HepG2 (cell line): ENCODE measurements around the gene ORC2. TPM values are rescaled to one million over a fixed set of nuclear protein-coding genes. Genes with fewer than 3 reads are reported as not detected.

Experiments used
- ARNT2 ChIP-seq: sonication (generic); formaldehyde crosslinking; IDR thresholded peaks from 2 replicates; pipeline ENCODE4 v1.8.0; 2022; ENCODE audit warnings: mild to moderate bottlenecking, low read depth, missing genetic modification reagents, moderate library complexity
- ATM ChIP-seq: fragments of 450-650 bp; IDR thresholded peaks from 2 replicates; pipeline ENCODE4 v1.7.1; 2017; ENCODE audit warnings: mild to moderate bottlenecking, borderline replicate concordance
- CEBPG ChIP-seq: IDR thresholded peaks from 2 replicates; pipeline ENCODE4 v1.6.1; 2016
- CERS6 ChIP-seq: sonication (generic); formaldehyde crosslinking; IDR thresholded peaks from 2 replicates; pipeline ENCODE4 v1.5.0; 2020; ENCODE audit warnings: missing genetic modification reagents
- CREB1 ChIP-seq, 2 experiments: fragments of 450-650 bp in 1 of 2; IDR thresholded peaks; 2 replicates each; pipeline ENCODE4 v1.6.1; 2016 to 2017; ENCODE audit warnings: control low read depth in 1 of 2, mild to moderate bottlenecking in 1 of 2, missing compliant biosample characterization in 1 of 2, missing genetic modification characterization in 1 of 2
- ELF1 ChIP-seq: sonication (generic); formaldehyde crosslinking; IDR thresholded peaks from 2 replicates; pipeline ENCODE4 v1.4.0; 2020; ENCODE audit warnings: missing genetic modification reagents
- GABPA ChIP-seq, 2 experiments: IDR thresholded peaks; 2 replicates each; pipeline ENCODE4 v1.6.1; 2011 to 2016; ENCODE audit warnings: low read depth in 2 of 2, low read length in 1 of 2, missing biosample characterization in 1 of 2, missing genetic modification characterization in 1 of 2
- GATAD2A ChIP-seq: IDR thresholded peaks from 2 replicates; pipeline ENCODE4 v1.6.1; 2016
- MAFK ChIP-seq, 2 experiments: IDR thresholded peaks in 1 of 2; conservative IDR thresholded peaks in 1 of 2; 2 replicates each; pipeline ENCODE4 v1.6.1; 2011; ENCODE audit warnings: improper control_type of control experiment in 2 of 2, low read length in 2 of 2
- MIER3 ChIP-seq: IDR thresholded peaks from 2 replicates; pipeline ENCODE4 v1.6.1; 2016; ENCODE audit warnings: missing compliant biosample characterization, borderline replicate concordance
- NFE2L2 ChIP-seq: fragments of 150-350 bp; IDR thresholded peaks from 2 replicates; pipeline ENCODE4 v1.6.1; 2014; ENCODE audit warnings: low read length
- NPAS2 ChIP-seq: sonication (generic); formaldehyde crosslinking; IDR thresholded peaks from 2 replicates; pipeline ENCODE4 v1.8.0; 2022; ENCODE audit warnings: mild to moderate bottlenecking, missing genetic modification reagents, borderline replicate concordance
- RELA ChIP-seq: sonication (generic); formaldehyde crosslinking; IDR thresholded peaks from 2 replicates; pipeline ENCODE4 v1.4.0; 2020; ENCODE audit warnings: missing genetic modification reagents
- SMARCC2 ChIP-seq: fragments of 450-650 bp; IDR thresholded peaks from 2 replicates; pipeline ENCODE4 v1.6.1; 2017; ENCODE audit warnings: antibody characterized with exemption, mild to moderate bottlenecking
- ZNF230 ChIP-seq: sonication (generic); formaldehyde crosslinking; IDR thresholded peaks from 2 replicates; pipeline ENCODE4 v1.4.0; 2020; ENCODE audit warnings: mild to moderate bottlenecking, missing genetic modification reagents
- ZNF543 ChIP-seq: sonication (generic); formaldehyde crosslinking; IDR thresholded peaks from 2 replicates; pipeline ENCODE4 v1.4.0; 2020; ENCODE audit warnings: mild to moderate bottlenecking, missing genetic modification reagents
- ZNF737 ChIP-seq: sonication (generic); formaldehyde crosslinking; IDR thresholded peaks from 2 replicates; pipeline ENCODE4 v1.5.0; 2020; ENCODE audit warnings: missing genetic modification reagents, mild to moderate bottlenecking, borderline replicate concordance
- polyA plus RNA-seq, 8 experiments: library from polyadenylated mRNA; depleted of rRNA in 3 of 8; stranded (reverse) in 7 of 8; unstranded in 1 of 8; fragments of >200 nt; fragmentation: Illumina TruSeq in 4 of 8; extraction: Trizol in 4 of 8; gene quantifications; 2 replicates each; pipeline versions ENCODE4 v1.2.1 to v1.2.3, GENCODE V29; 2011 to 2016; ENCODE audit warnings: low read depth in 4 of 8, missing spikeins in 1 of 8, mixed read lengths in 1 of 8; ENCODE audit not compliant: insufficient read depth in 1 of 8
- total RNA-seq, 5 experiments: library from RNA; depleted of rRNA; stranded (reverse); fragments of >200 nt; fragmentation: Illumina TruSeq; extraction: Trizol; gene quantifications; 2 replicates each; pipeline ENCODE4 v1.2.3, GENCODE V29; 2016; ENCODE audit warnings: low read depth in 1 of 5
- TF ChIP-seq, protein P1 (sequence below): sonication (generic); formaldehyde crosslinking; IDR thresholded peaks from 2 replicates; pipeline ENCODE4 v1.4.0; 2020; ENCODE audit warnings: missing genetic modification reagents
- TF ChIP-seq, protein P2 (sequence below): sonication (generic); formaldehyde crosslinking; IDR thresholded peaks from 2 replicates; pipeline ENCODE4 v1.8.1; 2023; ENCODE audit warnings: missing genetic modification reagents, inconsistent platforms, borderline replicate concordance
- TF ChIP-seq, protein P3 (sequence below): sonication (generic); formaldehyde crosslinking; IDR thresholded peaks from 2 replicates; pipeline ENCODE4 v1.4.0; 2020; ENCODE audit warnings: missing genetic modification reagents

ORC2 gene
- total and polyA plus RNA-seq, 2 of the 13 experiments (the other 11 are each of a cell fraction or from before 2014, with no cell fraction given): 19.3 to 73.5 TPM

GRCh38 chr2:200888704-200889625 is 74.5 kb downstream of the ORC2 start, which contains the start of the genes NIF3L1 and PPIL3 (continued):
- TF ChIP-seq ELF1 (CRISPR knock-in tag) (peak; percentile 92), MIER3 (CRISPR knock-in tag) (peak; percentile 79), ZNF230 (CRISPR knock-in tag) (0 out of 2 replicates have a peak, but pooled peaks have one; percentile 80), ARNT2 (CRISPR knock-in tag) (peak; percentile 87), GATAD2A (CRISPR knock-in tag) (peak; percentile 85), CEBPG (CRISPR knock-in tag) (peak; percentile 55; the same call in 1 of the 2 replicates), CREB1 (IDR thresholded peaks at IDR 0.05) (peak; percentile 96), CREB1 (CRISPR knock-in tag; IDR thresholded peaks at IDR 0.05) (peak; percentile 99), SMARCC2 (no peak), NFE2L2 (no peak), ZNF737 (CRISPR knock-in tag) (no peak), ZNF543 (CRISPR knock-in tag) (peak; percentile 79; the same call in 1 of the 2 replicates), RELA (no peak), MAFK (conservative IDR thresholded peaks at IDR 0.05 in 1 of 2, IDR thresholded peaks at IDR 0.05 in 1 of 2; ENCODE audit: low read length in 2 of 2) (no peak), ATM (no peak), NPAS2 (no peak), CERS6 (CRISPR knock-in tag) (no peak), GABPA (IDR thresholded peaks at IDR 0.05; ENCODE audit: low read depth, low read length) (peak; percentile 95), GABPA (CRISPR knock-in tag; IDR thresholded peaks at IDR 0.05; ENCODE audit: low read depth) (peak; percentile 98)
- TF ChIP-seq, protein P1, sequence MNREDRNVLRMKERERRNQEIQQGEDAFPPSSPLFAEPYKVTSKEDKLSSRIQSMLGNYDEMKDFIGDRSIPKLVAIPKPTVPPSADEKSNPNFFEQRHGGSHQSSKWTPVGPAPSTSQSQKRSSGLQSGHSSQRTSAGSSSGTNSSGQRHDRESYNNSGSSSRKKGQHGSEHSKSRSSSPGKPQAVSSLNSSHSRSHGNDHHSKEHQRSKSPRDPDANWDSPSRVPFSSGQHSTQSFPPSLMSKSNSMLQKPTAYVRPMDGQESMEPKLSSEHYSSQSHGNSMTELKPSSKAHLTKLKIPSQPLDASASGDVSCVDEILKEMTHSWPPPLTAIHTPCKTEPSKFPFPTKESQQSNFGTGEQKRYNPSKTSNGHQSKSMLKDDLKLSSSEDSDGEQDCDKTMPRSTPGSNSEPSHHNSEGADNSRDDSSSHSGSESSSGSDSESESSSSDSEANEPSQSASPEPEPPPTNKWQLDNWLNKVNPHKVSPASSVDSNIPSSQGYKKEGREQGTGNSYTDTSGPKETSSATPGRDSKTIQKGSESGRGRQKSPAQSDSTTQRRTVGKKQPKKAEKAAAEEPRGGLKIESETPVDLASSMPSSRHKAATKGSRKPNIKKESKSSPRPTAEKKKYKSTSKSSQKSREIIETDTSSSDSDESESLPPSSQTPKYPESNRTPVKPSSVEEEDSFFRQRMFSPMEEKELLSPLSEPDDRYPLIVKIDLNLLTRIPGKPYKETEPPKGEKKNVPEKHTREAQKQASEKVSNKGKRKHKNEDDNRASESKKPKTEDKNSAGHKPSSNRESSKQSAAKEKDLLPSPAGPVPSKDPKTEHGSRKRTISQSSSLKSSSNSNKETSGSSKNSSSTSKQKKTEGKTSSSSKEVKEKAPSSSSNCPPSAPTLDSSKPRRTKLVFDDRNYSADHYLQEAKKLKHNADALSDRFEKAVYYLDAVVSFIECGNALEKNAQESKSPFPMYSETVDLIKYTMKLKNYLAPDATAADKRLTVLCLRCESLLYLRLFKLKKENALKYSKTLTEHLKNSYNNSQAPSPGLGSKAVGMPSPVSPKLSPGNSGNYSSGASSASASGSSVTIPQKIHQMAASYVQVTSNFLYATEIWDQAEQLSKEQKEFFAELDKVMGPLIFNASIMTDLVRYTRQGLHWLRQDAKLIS (CRISPR knock-in tag): no peak; the same call in 1 of the 2 replicates
- TF ChIP-seq, protein P2, sequence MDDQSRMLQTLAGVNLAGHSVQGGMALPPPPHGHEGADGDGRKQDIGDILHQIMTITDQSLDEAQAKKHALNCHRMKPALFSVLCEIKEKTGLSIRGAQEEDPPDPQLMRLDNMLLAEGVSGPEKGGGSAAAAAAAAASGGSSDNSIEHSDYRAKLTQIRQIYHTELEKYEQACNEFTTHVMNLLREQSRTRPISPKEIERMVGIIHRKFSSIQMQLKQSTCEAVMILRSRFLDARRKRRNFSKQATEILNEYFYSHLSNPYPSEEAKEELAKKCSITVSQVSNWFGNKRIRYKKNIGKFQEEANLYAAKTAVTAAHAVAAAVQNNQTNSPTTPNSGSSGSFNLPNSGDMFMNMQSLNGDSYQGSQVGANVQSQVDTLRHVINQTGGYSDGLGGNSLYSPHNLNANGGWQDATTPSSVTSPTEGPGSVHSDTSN: no peak
- TF ChIP-seq, protein P3, sequence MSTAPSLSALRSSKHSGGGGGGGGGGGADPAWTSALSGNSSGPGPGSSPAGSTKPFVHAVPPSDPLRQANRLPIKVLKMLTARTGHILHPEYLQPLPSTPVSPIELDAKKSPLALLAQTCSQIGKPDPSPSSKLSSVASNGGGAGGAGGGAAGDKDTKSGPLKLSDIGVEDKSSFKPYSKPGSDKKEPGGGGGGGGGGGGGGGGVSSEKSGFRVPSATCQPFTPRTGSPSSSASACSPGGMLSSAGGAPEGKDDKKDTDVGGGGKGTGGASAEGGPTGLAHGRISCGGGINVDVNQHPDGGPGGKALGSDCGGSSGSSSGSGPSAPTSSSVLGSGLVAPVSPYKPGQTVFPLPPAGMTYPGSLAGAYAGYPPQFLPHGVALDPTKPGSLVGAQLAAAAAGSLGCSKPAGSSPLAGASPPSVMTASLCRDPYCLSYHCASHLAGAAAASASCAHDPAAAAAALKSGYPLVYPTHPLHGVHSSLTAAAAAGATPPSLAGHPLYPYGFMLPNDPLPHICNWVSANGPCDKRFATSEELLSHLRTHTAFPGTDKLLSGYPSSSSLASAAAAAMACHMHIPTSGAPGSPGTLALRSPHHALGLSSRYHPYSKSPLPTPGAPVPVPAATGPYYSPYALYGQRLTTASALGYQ: 0 out of 2 replicates have a peak, but pooled peaks have one; percentile 36
